Uterus (tissue), 2 donors: ENCODE data around the gene SERPINA6.

Experiments
- CTCF ChIP-seq, 4 experiments: fragments of 200-600 bp in 2 of 4; fragments of 450-650 bp in 2 of 4; sonication (generic) in 2 of 4; IDR thresholded peaks; one replicate each; pipeline ENCODE4 v1.5.1; 2016 to 2019; ENCODE audit warnings: antibody characterized with exemption in 4 of 4, mild to moderate bottlenecking in 2 of 4, moderate library complexity in 1 of 4
- POLR2A ChIP-seq, 2 donors: fragments of 450-650 bp; IDR thresholded peaks; one replicate each; pipeline ENCODE4 v1.6.1; 2016; ENCODE audit warnings: antibody characterized with exemption in 2 of 2, mild to moderate bottlenecking in 1 of 2, moderate library complexity in 1 of 2

- no peak for TF ChIP-seq CTCF (IDR thresholded peaks at IDR 0.05)
- TF ChIP-seq POLR2A (IDR thresholded peaks at IDR 0.05), result no peak
Observed at GRCh38 chr14:94342334-94342934, 19.3 kb upstream of the SERPINA6 start.
